ENCODE data around the gene TMEM117. TPM values are rescaled to one million over a fixed set of nuclear protein-coding genes. Genes with fewer than 3 reads are reported as not detected.

TMEM117 gene
- total RNA-seq, 2 experiments from 2014 or later: 0.95 to 7.1 TPM

DNA sequence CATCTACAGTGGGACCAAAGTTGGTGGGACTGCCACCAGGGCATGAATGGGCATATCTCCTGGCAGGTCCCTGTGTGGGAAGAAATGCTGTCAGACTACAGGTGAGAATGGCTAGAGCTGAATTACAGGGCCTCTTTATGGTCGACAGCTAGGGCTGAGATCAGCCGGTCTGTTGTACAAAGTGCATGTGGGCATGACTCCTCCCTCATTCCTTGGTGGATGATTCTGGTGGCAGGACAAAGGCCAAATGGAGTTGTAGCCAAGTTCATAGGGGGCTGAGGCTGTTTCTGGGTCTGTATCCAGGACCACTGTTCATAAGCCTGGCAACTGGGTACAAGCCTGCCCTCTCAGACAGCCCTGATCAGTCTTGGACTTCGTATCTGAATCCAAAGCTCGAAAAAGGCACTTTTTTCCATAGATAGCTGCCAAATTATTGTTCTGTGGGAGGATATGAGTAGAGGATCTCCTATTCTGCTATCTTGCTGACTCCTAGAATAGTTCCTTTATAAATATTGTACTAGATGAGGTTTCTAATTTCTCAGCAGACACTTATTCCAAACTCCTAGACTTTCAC, 460.8 kb downstream of the TMEM117 start:
- Histone ChIP-seq H3K27ac (ENCODE audit: low read depth, low read length, poor library complexity, severe bottlenecking) (no peak overlapping the region), H3K4me1 (ENCODE audit: insufficient read depth, low read length, poor library complexity, severe bottlenecking) (peaks cover 3% of the 10 kb centered on the region), H2AFZ (ENCODE audit: low read length) (no peak overlapping the region), H4K20me1 (ENCODE audit: insufficient read depth, low read length) (no peaks in the 10 kb centered on the region), H3K4me2 (ENCODE audit: low read length) (no peak overlapping the region), H3K79me2 (ENCODE audit: insufficient read depth, low read depth, low read length) (no peaks in the 10 kb centered on the region), H3K9me2 (ENCODE audit: insufficient read depth, low read length) (no peaks in the 10 kb centered on the region), H3K36me3 (ENCODE audit: insufficient read depth, low read length) (no peaks in the 10 kb centered on the region), H3K4me3 (ENCODE audit: low read depth, low read length, poor library complexity, severe bottlenecking) (no peak overlapping the region), H3K9me3 (ENCODE audit: low read length) (no peaks in the 10 kb centered on the region)
- DNase-seq (ENCODE audit: low spot score): no peak
- TF ChIP-seq EZH2phosphoT487 (IDR thresholded peaks at IDR 0.05; ENCODE audit: borderline replicate concordance, low read depth, low read length): no peak
- TF ChIP-seq, protein P1, sequence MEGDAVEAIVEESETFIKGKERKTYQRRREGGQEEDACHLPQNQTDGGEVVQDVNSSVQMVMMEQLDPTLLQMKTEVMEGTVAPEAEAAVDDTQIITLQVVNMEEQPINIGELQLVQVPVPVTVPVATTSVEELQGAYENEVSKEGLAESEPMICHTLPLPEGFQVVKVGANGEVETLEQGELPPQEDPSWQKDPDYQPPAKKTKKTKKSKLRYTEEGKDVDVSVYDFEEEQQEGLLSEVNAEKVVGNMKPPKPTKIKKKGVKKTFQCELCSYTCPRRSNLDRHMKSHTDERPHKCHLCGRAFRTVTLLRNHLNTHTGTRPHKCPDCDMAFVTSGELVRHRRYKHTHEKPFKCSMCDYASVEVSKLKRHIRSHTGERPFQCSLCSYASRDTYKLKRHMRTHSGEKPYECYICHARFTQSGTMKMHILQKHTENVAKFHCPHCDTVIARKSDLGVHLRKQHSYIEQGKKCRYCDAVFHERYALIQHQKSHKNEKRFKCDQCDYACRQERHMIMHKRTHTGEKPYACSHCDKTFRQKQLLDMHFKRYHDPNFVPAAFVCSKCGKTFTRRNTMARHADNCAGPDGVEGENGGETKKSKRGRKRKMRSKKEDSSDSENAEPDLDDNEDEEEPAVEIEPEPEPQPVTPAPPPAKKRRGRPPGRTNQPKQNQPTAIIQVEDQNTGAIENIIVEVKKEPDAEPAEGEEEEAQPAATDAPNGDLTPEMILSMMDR (conservative IDR thresholded peaks at IDR 0.05; ENCODE audit: low read length): no peak
- BruUV-seq (replicated peaks): no TSS peak
- intact Hi-C loops (cut with micrococcal nuclease; ENCODE audit: unreplicated experiment): no loop called here
- POLR2A ChIA-PET: no interaction called here
- CTCF ChIA-PET (ENCODE audit: unreplicated experiment): no interaction called here

GRCh38 chr12:44299524-44299923, 463.6 kb downstream of the TMEM117 start:
- ChIA-PET CTCF (ENCODE audit: unreplicated experiment) (no interaction called here), POLR2A (interaction anchor here (1.2 kb wide), 1 partner anchor 32 kb away, joined by 3 read pairs; no protein-coding TSS in a partner anchor)
- TF ChIP-seq, protein P1 (conservative IDR thresholded peaks at IDR 0.05; ENCODE audit: low read length): no peak
- BruUV-seq (replicated peaks): no TSS peak
- H3K4me1 ChIP-seq (ENCODE audit: insufficient read depth, low read length, poor library complexity, severe bottlenecking): peaks cover 2% of the 10 kb centered on the region
- no peaks in the 10 kb centered on the region for H3K9me2 ChIP-seq (ENCODE audit: insufficient read depth, low read length)
- H3K79me2 ChIP-seq (ENCODE audit: insufficient read depth, low read depth, low read length): no peaks in the 10 kb centered on the region
- no peaks in the 10 kb centered on the region for H3K9me3 ChIP-seq (ENCODE audit: low read length)
- no peak overlapping the region for H3K4me2 ChIP-seq (ENCODE audit: low read length)
- no peak for DNase-seq (ENCODE audit: low spot score)
- H3K4me3 ChIP-seq (ENCODE audit: low read depth, low read length, poor library complexity, severe bottlenecking): no peak overlapping the region
- intact Hi-C loops (cut with micrococcal nuclease; ENCODE audit: unreplicated experiment): no loop called here
- no peaks in the 10 kb centered on the region for H3K36me3 ChIP-seq (ENCODE audit: insufficient read depth, low read length)
- no peak overlapping the region for H2AFZ ChIP-seq (ENCODE audit: low read length)
- H4K20me1 ChIP-seq (ENCODE audit: insufficient read depth, low read length): no peaks in the 10 kb centered on the region
- H3K27ac ChIP-seq (ENCODE audit: low read depth, low read length, poor library complexity, severe bottlenecking): no peak overlapping the region

- no peaks in the 10 kb centered on the region for H3K79me2 ChIP-seq (ENCODE audit: insufficient read depth, low read depth, low read length)
- TF ChIP-seq, protein P1 (conservative IDR thresholded peaks at IDR 0.05; ENCODE audit: low read length): no peak
- TF ChIP-seq EZH2phosphoT487 (IDR thresholded peaks at IDR 0.05; ENCODE audit: borderline replicate concordance, low read depth, low read length): no peak
- H3K9me3 ChIP-seq (ENCODE audit: low read length): no peaks in the 10 kb centered on the region
- no peaks in the 10 kb centered on the region for H3K36me3 ChIP-seq (ENCODE audit: insufficient read depth, low read length)
- DNase-seq (ENCODE audit: low spot score): no peak
- H3K4me1 ChIP-seq (ENCODE audit: insufficient read depth, low read length, poor library complexity, severe bottlenecking): no peaks in the 10 kb centered on the region
- no peaks in the 10 kb centered on the region for H4K20me1 ChIP-seq (ENCODE audit: insufficient read depth, low read length)
- CTCF ChIA-PET (ENCODE audit: unreplicated experiment): no interaction called here
- POLR2A ChIA-PET: no interaction called here
- no peak overlapping the region for H3K4me3 ChIP-seq (ENCODE audit: low read depth, low read length, poor library complexity, severe bottlenecking)
- intact Hi-C loops (cut with micrococcal nuclease; ENCODE audit: unreplicated experiment): loop anchor here (10.0 kb wide), 1 partner anchor 627 kb away; no protein-coding TSS in a partner anchor
- H2AFZ ChIP-seq (ENCODE audit: low read length): no peak overlapping the region
- BruUV-seq (replicated peaks): no TSS peak
- H3K9me2 ChIP-seq (ENCODE audit: insufficient read depth, low read length): no peaks in the 10 kb centered on the region
- no peak overlapping the region for H3K27ac ChIP-seq (ENCODE audit: low read depth, low read length, poor library complexity, severe bottlenecking)
- H3K4me2 ChIP-seq (ENCODE audit: low read length): no peak overlapping the region
Measured at GRCh38 chr12:44307506-44308168, 471.8 kb downstream of the TMEM117 start.

All from OCI-LY7 (cell line).